Stimulated activated effector memory CD8-positive, alpha-beta T cell treated with anti-CD3 and anti-CD28 coated beads, Interleukin-12 subunit alpha, Interleukin-12 subunit beta, amount 100 ng/mL, for 72 hours (primary cell): ENCODE measurements around the gene MUSTN1.

Experiments
- ATAC-seq: fragments of 150-1000 bp; cut with Tn5 transposase; 2 replicates; pipeline ENCODE4 v1.10.0; 2021
- DNase-seq, 2 donors: peaks; one replicate each; pipeline ENCODE4 v3.0.0; 2021 to 2022; ENCODE audit warnings: low spot score in 2 of 2
- H3K27ac Mint-ChIP-seq: one replicate; pipeline ENCODE4 v1.8.0; 2022; ENCODE audit warnings: mild to moderate bottlenecking, mixed read lengths
- H3K36me3 Mint-ChIP-seq: one replicate; pipeline ENCODE4 v1.8.0; 2022; ENCODE audit warnings: mild to moderate bottlenecking, mixed read lengths
- H3K4me1 Mint-ChIP-seq: one replicate; pipeline ENCODE4 v1.8.0; 2022; ENCODE audit warnings: mixed read lengths
- H3K4me3 Mint-ChIP-seq: one replicate; pipeline ENCODE4 v1.8.0; 2022; ENCODE audit warnings: mild to moderate bottlenecking, mixed read lengths
- H3K9me3 Mint-ChIP-seq: one replicate; pipeline ENCODE4 v1.8.0; 2022; ENCODE audit warnings: mixed read lengths

Gene MUSTN1

GRCh38 chr3:52830535-52831258, 4.1 kb downstream of the MUSTN1 start, which contains the start of gene ITIH4:
TSS of gene ITIH4 (minus strand) at chr3:52830672. CDS start at chr3:52830642, 30 bp downstream.
- no peak within 1 kb of the TSS for H3K4me3 Mint-ChIP-seq

GRCh38 chr3:52829906-52830463, 4.8 kb downstream of the MUSTN1 start:
- DNase-seq: no peak
- no peak for ATAC-seq
- Mint-ChIP-seq H3K4me1 (peaks cover 7% of the 10 kb centered on the region), H3K36me3 (no peaks in the 10 kb centered on the region), H3K4me3 (no peak overlapping the region), H3K9me3 (no peaks in the 10 kb centered on the region), H3K27ac (no peak overlapping the region)

More at GRCh38 chr3:52830535-52831258, 4.1 kb downstream of the MUSTN1 start, which contains the start of gene ITIH4:
- H3K9me3 Mint-ChIP-seq: no peaks in the 10 kb centered on the region
- H3K4me1 Mint-ChIP-seq: peaks cover 7% of the 10 kb centered on the region
- DNase-seq: no peak
- peak within 1 kb of the TSS; percentile 85 for H3K27ac Mint-ChIP-seq
- no peaks in the 10 kb centered on the region for H3K36me3 Mint-ChIP-seq
- no peak for ATAC-seq

GRCh38 chr3:52829482-52829881, 5.3 kb downstream of the MUSTN1 start:
- no peak overlapping the region for H3K4me3 Mint-ChIP-seq
- peaks cover 7% of the 10 kb centered on the region for H3K4me1 Mint-ChIP-seq
- DNase-seq: no peak
- no peaks in the 10 kb centered on the region for H3K9me3 Mint-ChIP-seq
- H3K36me3 Mint-ChIP-seq: no peaks in the 10 kb centered on the region
- ATAC-seq: no peak
- no peak overlapping the region for H3K27ac Mint-ChIP-seq

- Mint-ChIP-seq H3K27ac (peak overlapping the region; percentile 15), H3K36me3 (no peaks in the 10 kb centered on the region)
- no peak for ATAC-seq
Observed at GRCh38 chr3:52827866-52828376, 6.9 kb downstream of the MUSTN1 start.

GRCh38 chr3:52827441-52827840, 7.4 kb downstream of the MUSTN1 start:
- ATAC-seq (no peak), DNase-seq (no peak)
- Mint-ChIP-seq H3K4me1 (peaks cover 7% of the 10 kb centered on the region), H3K4me3 (no peak overlapping the region), H3K27ac (peak overlapping the region; percentile 15), H3K9me3 (no peaks in the 10 kb centered on the region), H3K36me3 (no peaks in the 10 kb centered on the region)

More at GRCh38 chr3:52827866-52828376, 6.9 kb downstream of the MUSTN1 start:
- no peak for DNase-seq
- Mint-ChIP-seq H3K4me3 (no peak overlapping the region), H3K4me1 (peaks cover 7% of the 10 kb centered on the region), H3K9me3 (no peaks in the 10 kb centered on the region)

- Mint-ChIP-seq H3K4me1 (no peaks in the 10 kb centered on the region), H3K4me3 (no peak overlapping the region), H3K36me3 (no peaks in the 10 kb centered on the region), H3K27ac (no peak overlapping the region), H3K9me3 (no peaks in the 10 kb centered on the region)
- DNase-seq (no peak), ATAC-seq (no peak)
Observed at GRCh38 chr3:52824037-52824436, 10.8 kb downstream of the MUSTN1 start.

GRCh38 chr3:52822363-52822762, 12.5 kb downstream of the MUSTN1 start:
- no peaks in the 10 kb centered on the region for H3K9me3 Mint-ChIP-seq
- no peaks in the 10 kb centered on the region for H3K36me3 Mint-ChIP-seq
- ATAC-seq (no peak), DNase-seq (no peak)
- no peak overlapping the region for H3K27ac Mint-ChIP-seq
- no peaks in the 10 kb centered on the region for H3K4me1 Mint-ChIP-seq
- H3K4me3 Mint-ChIP-seq: no peak overlapping the region

GRCh38 chr3:52820736-52821135, 14.1 kb downstream of the MUSTN1 start:
- no peak overlapping the region for H3K4me3 Mint-ChIP-seq
- no peaks in the 10 kb centered on the region for H3K4me1 Mint-ChIP-seq
- no peak overlapping the region for H3K27ac Mint-ChIP-seq
- no peaks in the 10 kb centered on the region for H3K36me3 Mint-ChIP-seq
- DNase-seq: no peak
- ATAC-seq: peak; percentile 56
- H3K9me3 Mint-ChIP-seq: no peaks in the 10 kb centered on the region

GRCh38 chr3:52819936-52820335, 14.9 kb downstream of the MUSTN1 start:
- no peaks in the 10 kb centered on the region for H3K9me3 Mint-ChIP-seq

GRCh38 chr3:52817860-52818259, 17.0 kb downstream of the MUSTN1 start:
- Mint-ChIP-seq H3K36me3 (no peaks in the 10 kb centered on the region), H3K9me3 (no peaks in the 10 kb centered on the region), H3K27ac (peak overlapping the region; percentile 40), H3K4me1 (no peaks in the 10 kb centered on the region), H3K4me3 (no peak overlapping the region)
- DNase-seq (no peak), ATAC-seq (no peak)

More at GRCh38 chr3:52819936-52820335, 14.9 kb downstream of the MUSTN1 start:
- Mint-ChIP-seq H3K36me3 (no peaks in the 10 kb centered on the region), H3K4me3 (no peak overlapping the region), H3K27ac (no peak overlapping the region), H3K4me1 (no peaks in the 10 kb centered on the region)
- no peak for DNase-seq
- ATAC-seq: no peak

GRCh38 chr3:52817221-52817620, 17.6 kb downstream of the MUSTN1 start:
- ATAC-seq (no peak), DNase-seq (no peak)
- no peak overlapping the region for H3K4me3 Mint-ChIP-seq
- no peaks in the 10 kb centered on the region for H3K9me3 Mint-ChIP-seq
- H3K36me3 Mint-ChIP-seq: no peaks in the 10 kb centered on the region
- no peak overlapping the region for H3K27ac Mint-ChIP-seq
- no peaks in the 10 kb centered on the region for H3K4me1 Mint-ChIP-seq

GRCh38 chr3:52816654-52817053, 18.2 kb downstream of the MUSTN1 start:
- Mint-ChIP-seq H3K4me1 (no peaks in the 10 kb centered on the region), H3K27ac (no peak overlapping the region), H3K4me3 (no peak overlapping the region), H3K36me3 (no peaks in the 10 kb centered on the region), H3K9me3 (no peaks in the 10 kb centered on the region)
- no peak for DNase-seq
- no peak for ATAC-seq

- Mint-ChIP-seq H3K36me3 (no peaks in the 10 kb centered on the region), H3K9me3 (no peaks in the 10 kb centered on the region), H3K4me3 (no peak overlapping the region), H3K27ac (no peak overlapping the region), H3K4me1 (no peaks in the 10 kb centered on the region)
- ATAC-seq: no peak
- DNase-seq: no peak
Observed at GRCh38 chr3:52816199-52816598, 18.6 kb downstream of the MUSTN1 start.

GRCh38 chr3:52813810-52814209, 21.0 kb downstream of the MUSTN1 start:
- ATAC-seq: no peak

GRCh38 chr3:52811452-52812011, 23.3 kb downstream of the MUSTN1 start:
- ATAC-seq: no peak
- Mint-ChIP-seq H3K9me3 (no peaks in the 10 kb centered on the region), H3K27ac (no peak overlapping the region), H3K36me3 (no peaks in the 10 kb centered on the region), H3K4me1 (no peaks in the 10 kb centered on the region), H3K4me3 (no peak overlapping the region)
- DNase-seq: no peak

More at GRCh38 chr3:52813810-52814209, 21.0 kb downstream of the MUSTN1 start:
- no peak overlapping the region for H3K27ac Mint-ChIP-seq
- H3K9me3 Mint-ChIP-seq: no peaks in the 10 kb centered on the region
- no peaks in the 10 kb centered on the region for H3K36me3 Mint-ChIP-seq
- DNase-seq: no peak
- no peaks in the 10 kb centered on the region for H3K4me1 Mint-ChIP-seq
- H3K4me3 Mint-ChIP-seq: no peak overlapping the region

GRCh38 chr3:52810923-52811322, 23.9 kb downstream of the MUSTN1 start:
- ATAC-seq (no peak), DNase-seq (no peak)
- Mint-ChIP-seq H3K36me3 (no peaks in the 10 kb centered on the region), H3K4me1 (no peaks in the 10 kb centered on the region), H3K27ac (no peak overlapping the region), H3K4me3 (no peak overlapping the region), H3K9me3 (no peaks in the 10 kb centered on the region)
